ENCODE data around the gene RARRES2.

Gene RARRES2

GRCh38 chr7:150361402-150361801 lies 20.0 kb upstream of the RARRES2 start:
- TF ChIP-seq CTCF (IDR thresholded peaks at IDR 0.05; ENCODE audit: low read depth, low read length, missing control alignments) = no peak
- no peak overlapping the region for H3K4me3 ChIP-seq (ENCODE audit: low read depth, low read length)
- DNase-seq (ENCODE audit: low read depth) = no peak

GRCh38 chr7:150360363-150361058 lies 19.1 kb upstream of the RARRES2 start:
- DNase-seq (ENCODE audit: low read depth) = no peak
- TF ChIP-seq CTCF (IDR thresholded peaks at IDR 0.05; ENCODE audit: low read depth, low read length, missing control alignments) = no peak

GRCh38 chr7:150359622-150360362 lies 18.4 kb upstream of the RARRES2 start:
- no peak for DNase-seq (ENCODE audit: low read depth)
- no peak overlapping the region for H3K4me3 ChIP-seq (ENCODE audit: low read depth, low read length)
- TF ChIP-seq CTCF (IDR thresholded peaks at IDR 0.05; ENCODE audit: low read depth, low read length, missing control alignments) = no peak

More at GRCh38 chr7:150360363-150361058, 19.1 kb upstream of the RARRES2 start:
- H3K4me3 ChIP-seq (ENCODE audit: low read depth, low read length) = no peak overlapping the region

- no peak overlapping the region for H3K4me3 ChIP-seq (ENCODE audit: low read depth, low read length)
- no peak for TF ChIP-seq CTCF (IDR thresholded peaks at IDR 0.05; ENCODE audit: low read depth, low read length, missing control alignments)
- DNase-seq (ENCODE audit: low read depth) = no peak
Observed at GRCh38 chr7:150358988-150359621, 17.7 kb upstream of the RARRES2 start.

- DNase-seq (ENCODE audit: low read depth) = no peak
- TF ChIP-seq CTCF (IDR thresholded peaks at IDR 0.05; ENCODE audit: low read depth, low read length, missing control alignments) = no peak
- H3K4me3 ChIP-seq (ENCODE audit: low read depth, low read length) = no peak overlapping the region
Observed at GRCh38 chr7:150358433-150358832, 17.0 kb upstream of the RARRES2 start.

GRCh38 chr7:150357771-150358427 lies 16.5 kb upstream of the RARRES2 start:
- H3K4me3 ChIP-seq (ENCODE audit: low read depth, low read length) = no peak overlapping the region
- DNase-seq (ENCODE audit: low read depth) = no peak
- TF ChIP-seq CTCF (IDR thresholded peaks at IDR 0.05; ENCODE audit: low read depth, low read length, missing control alignments) = no peak
